ENCODE data around the gene GIPC1.
A peak's percentile ranks its signal among the peaks of the same experiment; 100 is the strongest.

Gene GIPC1

DNA sequence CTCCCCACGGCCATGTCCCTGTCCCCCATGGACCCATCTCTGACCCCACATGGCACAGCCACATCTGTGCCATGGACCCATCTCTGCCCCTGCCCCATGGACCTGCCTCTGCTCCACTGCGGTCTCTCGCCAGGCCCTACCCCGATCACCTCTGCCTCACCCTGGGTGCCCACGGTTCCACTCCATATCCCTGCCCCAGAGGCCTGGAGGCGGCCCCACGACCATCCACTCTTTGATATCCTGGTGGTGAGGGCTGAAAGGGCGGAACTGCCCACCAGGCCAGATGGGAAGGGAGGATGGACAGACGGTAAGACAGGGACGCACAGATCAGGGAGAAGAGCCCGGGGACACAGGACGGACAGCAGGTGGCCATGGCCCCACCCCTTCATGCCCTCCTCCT is 21.1 kb downstream of the GIPC1 start:
- TF ChIP-seq, protein P1, sequence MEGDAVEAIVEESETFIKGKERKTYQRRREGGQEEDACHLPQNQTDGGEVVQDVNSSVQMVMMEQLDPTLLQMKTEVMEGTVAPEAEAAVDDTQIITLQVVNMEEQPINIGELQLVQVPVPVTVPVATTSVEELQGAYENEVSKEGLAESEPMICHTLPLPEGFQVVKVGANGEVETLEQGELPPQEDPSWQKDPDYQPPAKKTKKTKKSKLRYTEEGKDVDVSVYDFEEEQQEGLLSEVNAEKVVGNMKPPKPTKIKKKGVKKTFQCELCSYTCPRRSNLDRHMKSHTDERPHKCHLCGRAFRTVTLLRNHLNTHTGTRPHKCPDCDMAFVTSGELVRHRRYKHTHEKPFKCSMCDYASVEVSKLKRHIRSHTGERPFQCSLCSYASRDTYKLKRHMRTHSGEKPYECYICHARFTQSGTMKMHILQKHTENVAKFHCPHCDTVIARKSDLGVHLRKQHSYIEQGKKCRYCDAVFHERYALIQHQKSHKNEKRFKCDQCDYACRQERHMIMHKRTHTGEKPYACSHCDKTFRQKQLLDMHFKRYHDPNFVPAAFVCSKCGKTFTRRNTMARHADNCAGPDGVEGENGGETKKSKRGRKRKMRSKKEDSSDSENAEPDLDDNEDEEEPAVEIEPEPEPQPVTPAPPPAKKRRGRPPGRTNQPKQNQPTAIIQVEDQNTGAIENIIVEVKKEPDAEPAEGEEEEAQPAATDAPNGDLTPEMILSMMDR (IDR thresholded peaks at IDR 0.05; ENCODE audit: low read depth, low read length) = no peak
- DNase-seq (ENCODE audit: low read depth, low spot score) = no peak
- in situ Hi-C loops (cut with HindIII; ENCODE audit: low sequenced_read_pairs) = no loop called here
- H3K4me3 ChIP-seq (ENCODE audit: low read depth, low read length) = peak overlapping the region; percentile 17

DNA sequence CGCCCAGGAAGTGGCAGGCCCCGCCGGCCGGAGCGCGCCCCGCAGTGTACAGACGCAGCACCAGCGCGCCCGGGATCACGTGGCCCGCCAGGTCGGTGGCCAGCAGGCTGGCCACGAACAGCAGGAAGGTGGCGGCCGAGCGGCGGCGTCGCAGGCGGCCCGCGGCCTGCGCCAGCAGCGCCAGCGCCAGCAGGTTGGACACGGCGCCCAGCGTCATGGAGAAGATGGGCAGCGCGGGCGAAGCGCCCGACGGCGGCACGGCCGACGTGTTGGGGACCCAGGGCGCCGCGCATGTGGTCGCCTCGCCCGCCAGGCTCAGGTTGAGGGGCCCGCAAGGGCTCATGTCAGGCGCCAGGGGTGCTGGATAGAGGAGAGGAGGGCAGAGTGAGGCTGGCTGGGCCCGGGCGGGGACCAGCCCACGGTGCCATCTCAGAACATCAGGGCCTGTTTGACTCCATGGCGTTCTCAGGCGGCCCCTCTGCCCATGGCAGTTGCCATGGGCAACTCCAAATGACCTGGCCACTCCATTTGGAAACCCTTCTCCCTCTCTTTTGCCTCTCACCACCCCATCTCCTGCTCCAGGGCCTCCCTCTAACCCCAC is 21.8 kb downstream of the GIPC1 start:
- TF ChIP-seq, protein P1 (IDR thresholded peaks at IDR 0.05; ENCODE audit: low read depth, low read length) = no peak
- DNase-seq (ENCODE audit: low read depth, low spot score) = no peak
- in situ Hi-C loops (cut with HindIII; ENCODE audit: low sequenced_read_pairs) = no loop called here
- H3K4me3 ChIP-seq (ENCODE audit: low read depth, low read length) = no peak overlapping the region

- H3K4me3 ChIP-seq (ENCODE audit: low read depth, low read length) = no peak overlapping the region
- TF ChIP-seq, protein P1 (IDR thresholded peaks at IDR 0.05; ENCODE audit: low read depth, low read length) = no peak
- DNase-seq (ENCODE audit: low read depth, low spot score) = no peak
- in situ Hi-C loops (cut with HindIII; ENCODE audit: low sequenced_read_pairs) = no loop called here
Measured at GRCh38 chr19:14473073-14473977, 22.6 kb downstream of the GIPC1 start.

DNA sequence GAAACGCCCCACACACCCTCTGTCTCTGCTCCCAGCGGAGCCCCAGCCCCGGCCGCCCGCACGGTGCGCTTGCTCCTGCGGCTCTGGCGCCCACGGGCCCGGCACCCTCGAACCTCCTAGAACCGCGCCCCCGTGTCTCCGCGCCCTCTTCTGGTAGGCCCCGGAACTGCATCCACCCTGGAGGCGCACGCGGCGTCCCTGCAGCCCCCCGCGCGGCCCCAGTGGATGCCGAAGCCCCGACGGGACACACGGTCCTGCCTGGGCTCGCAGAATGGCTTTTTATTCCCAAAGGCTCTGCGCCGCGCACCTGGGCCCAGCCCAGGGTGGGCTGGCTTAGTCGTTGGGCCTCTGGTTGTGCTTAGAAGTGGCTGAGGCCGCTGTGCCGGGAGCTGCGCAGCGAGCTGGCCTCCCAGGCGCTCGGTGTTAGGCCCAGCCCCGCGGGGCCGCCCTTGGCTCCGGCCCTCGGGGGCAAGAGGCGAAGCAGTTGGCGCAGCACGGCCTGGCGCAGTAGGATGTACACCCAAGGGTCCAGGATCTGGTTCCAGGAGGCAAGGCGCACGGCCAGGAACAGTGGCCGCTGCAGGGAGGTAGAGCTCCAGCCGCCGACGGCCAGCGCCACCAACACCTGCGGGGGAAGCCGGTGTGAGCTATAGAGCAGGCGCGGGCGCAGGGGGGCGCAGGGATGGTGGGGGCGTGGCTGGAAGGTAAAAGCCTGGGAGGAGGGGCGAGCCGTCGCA is 23.6 kb downstream of the GIPC1 start:
- TF ChIP-seq, protein P1 (IDR thresholded peaks at IDR 0.05; ENCODE audit: low read depth, low read length) = peak; percentile 91
- H3K4me3 ChIP-seq (ENCODE audit: low read depth, low read length) = no peak overlapping the region
- peak; percentile 22 for DNase-seq (ENCODE audit: low read depth, low spot score)
- in situ Hi-C loops (cut with HindIII; ENCODE audit: low sequenced_read_pairs) = no loop called here

DNA sequence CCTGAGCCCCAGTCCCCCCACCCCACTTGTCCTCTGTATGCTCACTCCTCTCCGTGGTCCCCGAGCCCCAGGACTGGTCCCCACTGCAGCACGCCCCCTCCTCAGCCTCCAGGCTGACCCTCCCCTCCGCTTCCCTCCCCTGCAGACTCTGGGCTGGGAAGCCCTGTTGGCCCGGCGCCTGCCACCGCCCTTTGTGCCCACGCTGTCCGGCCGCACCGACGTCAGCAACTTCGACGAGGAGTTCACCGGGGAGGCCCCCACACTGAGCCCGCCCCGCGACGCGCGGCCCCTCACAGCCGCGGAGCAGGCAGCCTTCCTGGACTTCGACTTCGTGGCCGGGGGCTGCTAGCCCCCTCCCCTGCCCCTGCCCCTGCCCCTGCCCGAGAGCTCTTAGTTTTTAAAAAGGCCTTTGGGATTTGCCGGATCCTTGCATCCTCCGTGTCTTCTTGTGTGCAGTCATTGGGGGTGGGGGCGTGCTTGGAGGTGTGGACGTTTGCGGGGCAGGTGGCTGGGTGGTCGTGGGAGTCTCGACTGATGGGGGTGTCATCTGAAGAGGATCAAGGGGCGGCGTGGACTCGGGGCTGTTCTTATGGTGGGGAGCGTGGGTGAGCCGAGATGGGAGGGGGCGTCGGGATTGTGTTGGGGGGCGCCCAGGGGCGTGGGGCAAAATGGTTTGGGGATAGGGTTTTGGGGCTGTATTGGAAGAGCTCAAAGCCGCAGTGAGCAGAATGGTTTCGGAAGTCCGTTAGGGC is 24.3 kb downstream of the GIPC1 start:
- no peak overlapping the region for H3K4me3 ChIP-seq (ENCODE audit: low read depth, low read length)
- no peak for DNase-seq (ENCODE audit: low read depth, low spot score)
- in situ Hi-C loops (cut with HindIII; ENCODE audit: low sequenced_read_pairs) = no loop called here
- TF ChIP-seq, protein P1 (IDR thresholded peaks at IDR 0.05; ENCODE audit: low read depth, low read length) = no peak

Measured in astrocyte of the spinal cord (primary cell).